OCI-LY7 (cell line): ENCODE measurements around the gene MROH2A.

Experiments
- EZH2phosphoT487 ChIP-seq: fragments of 200-600 bp; sonication (generic); IDR thresholded peaks from 2 replicates; pipeline ENCODE4 v1.6.1; 2018; ENCODE audit warnings: low read depth, borderline replicate concordance, mild to moderate bottlenecking, mixed run types, antibody characterized with exemption, low read length, moderate library complexity, mixed read lengths
- TF ChIP-seq, protein P1 (sequence below): fragments of 200-600 bp; sonication (generic); conservative IDR thresholded peaks from 2 replicates; pipeline ENCODE4 v1.5.1; 2014; ENCODE audit warnings: mild to moderate bottlenecking, antibody characterized with exemption, low read length, moderate library complexity, mixed read lengths

DNA sequence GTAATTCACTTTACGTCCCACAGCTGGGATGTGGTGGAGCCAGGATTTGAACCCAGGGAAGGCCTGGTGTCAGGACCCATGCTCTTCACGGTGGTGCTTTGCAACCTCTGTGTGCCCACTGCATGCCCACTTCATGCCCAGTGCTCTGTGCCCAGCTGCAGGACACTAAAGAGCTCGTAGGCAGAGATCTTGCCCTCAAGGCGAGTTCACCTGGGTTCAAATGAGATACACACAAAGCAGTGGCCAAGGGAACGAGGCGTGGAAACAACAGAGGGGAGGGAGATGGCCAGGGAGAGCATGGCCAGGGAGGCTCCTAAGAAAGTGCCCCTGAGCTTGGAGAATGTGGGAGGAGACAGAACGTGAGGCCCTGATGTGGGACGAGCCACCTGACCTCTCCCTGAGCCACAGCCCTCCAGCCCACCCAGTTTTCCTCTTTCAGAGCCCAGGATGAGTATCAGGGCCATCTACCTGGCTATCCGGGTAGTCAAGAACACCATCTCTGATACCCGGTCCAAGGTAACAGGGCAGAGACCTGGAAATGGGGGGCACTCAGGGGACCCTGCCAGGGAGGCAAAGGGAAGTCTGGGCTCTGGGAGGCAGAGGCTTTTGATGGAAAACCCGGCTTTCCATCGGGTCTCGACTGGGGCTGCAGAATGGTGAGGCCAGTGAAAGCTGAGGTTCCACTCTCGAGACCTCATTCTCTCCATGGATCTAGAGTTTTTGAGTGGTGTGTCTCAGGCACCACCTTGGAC, 20.4 kb downstream of the MROH2A start:
- TF ChIP-seq, protein P1, sequence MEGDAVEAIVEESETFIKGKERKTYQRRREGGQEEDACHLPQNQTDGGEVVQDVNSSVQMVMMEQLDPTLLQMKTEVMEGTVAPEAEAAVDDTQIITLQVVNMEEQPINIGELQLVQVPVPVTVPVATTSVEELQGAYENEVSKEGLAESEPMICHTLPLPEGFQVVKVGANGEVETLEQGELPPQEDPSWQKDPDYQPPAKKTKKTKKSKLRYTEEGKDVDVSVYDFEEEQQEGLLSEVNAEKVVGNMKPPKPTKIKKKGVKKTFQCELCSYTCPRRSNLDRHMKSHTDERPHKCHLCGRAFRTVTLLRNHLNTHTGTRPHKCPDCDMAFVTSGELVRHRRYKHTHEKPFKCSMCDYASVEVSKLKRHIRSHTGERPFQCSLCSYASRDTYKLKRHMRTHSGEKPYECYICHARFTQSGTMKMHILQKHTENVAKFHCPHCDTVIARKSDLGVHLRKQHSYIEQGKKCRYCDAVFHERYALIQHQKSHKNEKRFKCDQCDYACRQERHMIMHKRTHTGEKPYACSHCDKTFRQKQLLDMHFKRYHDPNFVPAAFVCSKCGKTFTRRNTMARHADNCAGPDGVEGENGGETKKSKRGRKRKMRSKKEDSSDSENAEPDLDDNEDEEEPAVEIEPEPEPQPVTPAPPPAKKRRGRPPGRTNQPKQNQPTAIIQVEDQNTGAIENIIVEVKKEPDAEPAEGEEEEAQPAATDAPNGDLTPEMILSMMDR: no peak
- no peak for TF ChIP-seq EZH2phosphoT487
